K562 (cell line): ENCODE results near the gene TNFRSF18. TPM values are rescaled to one million over a fixed set of nuclear protein-coding genes. Genes with fewer than 3 reads are reported as not detected.
A peak's percentile ranks its signal among the peaks of the same experiment; 100 is the strongest.

ENCODE experiments used
- ATAC-seq: fragments of 200-7000 bp; cut with Tn5 transposase; 3 replicates; pipeline ENCODE4 v1.9.1; 2020; ENCODE audit warnings: moderate library complexity
- BruUV-seq: library from RNA; stranded (reverse); fragments of 400-500 nt; replicated peaks from 2 replicates; lab custom pipeline; 2021; lab: Mats Ljungman, UMichigan
- CTCF ChIA-PET: fragments of 300-600 bp; formaldehyde crosslinking; extraction: SDS; loops from one replicate; lab custom pipeline; 2021; ENCODE audit warnings: low intra/inter-chr PET ratio; lab: Yijun Ruan, JAX
- POLR2A ChIA-PET: fragments of 300-600, 350-650 bp; sonication (Branson Sonifier 250); formaldehyde crosslinking; extraction: SDS; loops from one replicate; lab custom pipeline; 2021; ENCODE audit warnings: antibody characterized with exemption, inconsistent platforms; lab: Yijun Ruan, JAX
- DNase-seq, 4 experiments: peaks; one replicate each; pipeline versions ENCODE4 v3.0.0 to v3.0.0-alpha.2; 2011 to 2018; ENCODE audit warnings: low spot score in 3 of 4, mixed read lengths in 3 of 4; ENCODE audit errors: extremely low read depth in 1 of 4
- FAIRE-seq: peaks from 2 replicates; lab custom pipeline; 2011; peaks lifted over from hg19 to GRCh38; lab: Jason Lieb, UNC
- H2AFZ ChIP-seq: 2 replicates; pipeline ENCODE4 v1.6.0; 2011; ENCODE audit warnings: low read depth, low read length, control low read depth, inconsistent platforms
- H3K27ac ChIP-seq: fragments of 200-600 bp; 3 replicates; pipeline ENCODE4 v1.8.0; 2011; ENCODE audit warnings: low read depth, mild to moderate bottlenecking, control low read depth, inconsistent platforms, low read length, moderate library complexity, mixed read lengths; ENCODE audit errors: extremely low read depth
- H3K27me3 ChIP-seq, 2 experiments: fragments of 300-600 bp in 1 of 2; 2 replicates in 1 of 2; 3 replicates in 1 of 2; pipeline versions ENCODE4 v1.6.0 to v1.8.0; 2011; ENCODE audit warnings: inconsistent platforms in 2 of 2, low read length in 2 of 2, mild to moderate bottlenecking in 1 of 2, mixed read lengths in 1 of 2, moderate library complexity in 1 of 2; ENCODE audit not compliant: control insufficient read depth in 2 of 2, insufficient read depth in 2 of 2
- H3K36me3 ChIP-seq: fragments of 300-600 bp; 3 replicates; pipeline ENCODE4 v1.8.0; 2011; ENCODE audit warnings: mild to moderate bottlenecking, low read length, inconsistent platforms; ENCODE audit not compliant: control insufficient read depth, insufficient read depth
- H3K4me1 ChIP-seq, 2 experiments: fragments of 200-600 bp in 1 of 2; replicated peaks in 1 of 2; 2 replicates in 1 of 2; 3 replicates in 1 of 2; pipeline versions ENCODE4 v1.5.1 to v1.8.0; 2011; ENCODE audit warnings: inconsistent platforms in 2 of 2, low read length in 2 of 2, mild to moderate bottlenecking in 1 of 2, mixed read lengths in 1 of 2, moderate library complexity in 1 of 2; ENCODE audit not compliant: control insufficient read depth in 2 of 2, insufficient read depth in 2 of 2
- H3K4me2 ChIP-seq: 2 replicates; pipeline ENCODE4 v1.6.1; 2011; ENCODE audit warnings: low read length, control low read depth, inconsistent platforms, mixed read lengths; ENCODE audit not compliant: insufficient read depth
- H3K4me3 ChIP-seq: fragments of 200-600 bp; sonication (generic), shearing (Covaris generic); 2 replicates; pipeline ENCODE4 v1.5.1; 2016; ENCODE audit warnings: control low read depth, inconsistent platforms
- H3K79me2 ChIP-seq: fragments of 200-600 bp; 3 replicates; pipeline ENCODE4 v1.8.0; 2011; ENCODE audit warnings: low read length, inconsistent platforms; ENCODE audit not compliant: control insufficient read depth, insufficient read depth
- H3K9ac ChIP-seq, 2 experiments: 2 replicates each; pipeline versions ENCODE4 v1.6.0 to v1.6.1; 2011; ENCODE audit warnings: low read depth in 2 of 2, low read length in 2 of 2, control low read depth in 1 of 2, inconsistent platforms in 1 of 2, mild to moderate bottlenecking in 1 of 2, mixed read lengths in 1 of 2; ENCODE audit not compliant: insufficient read depth in 1 of 2
- H3K9me1 ChIP-seq: one replicate; pipeline ENCODE4 v1.6.0; 2011; ENCODE audit warnings: inconsistent platforms, mild to moderate bottlenecking, low read length, moderate library complexity; ENCODE audit not compliant: control insufficient read depth, insufficient read depth
- H3K9me3 ChIP-seq: replicated peaks from 2 replicates; pipeline ENCODE4 v1.5.1; 2011; ENCODE audit warnings: low read depth, low read length, inconsistent platforms; ENCODE audit not compliant: control insufficient read depth, insufficient read depth
- H4K20me1 ChIP-seq: replicated peaks from 2 replicates; pipeline ENCODE4 v1.6.1; 2011; ENCODE audit warnings: low read length, inconsistent platforms, mixed read lengths; ENCODE audit not compliant: control insufficient read depth, insufficient read depth
- POLR2G ChIP-seq: fragments of 200-400 bp; formaldehyde crosslinking; IDR thresholded peaks from 2 replicates; pipeline ENCODE4 v1.6.1; 2017; ENCODE audit warnings: low read depth, mild to moderate bottlenecking, antibody characterized with exemption, low read length, moderate library complexity
- RBFOX2 ChIP-seq: fragments of 200-400 bp; formaldehyde crosslinking; IDR thresholded peaks from 2 replicates; pipeline ENCODE4 v1.6.1; 2017; ENCODE audit warnings: low read depth, mild to moderate bottlenecking, low read length, moderate library complexity
- WGBS: fragments of 100-300 bp; shearing (Covaris generic); methylation state at CpG from one replicate; pipeline ENCODE4 v1.1.6; 2016; ENCODE audit warnings: low coverage, mixed read lengths; ENCODE audit not compliant: insufficient coverage; ENCODE audit errors: missing lambda C conversion rate; 5-methylcytosine and 5-hydroxymethylcytosine counted together
- in situ Hi-C: fragments of 300-500 bp; cut with MboI; formaldehyde crosslinking; loops from 4 replicates; pipeline ENCODE4 v1.15.0; 2018; ENCODE audit warnings: inconsistent platforms, mixed read lengths
- intact Hi-C: fragments of 100-400 bp; cut with micrococcal nuclease; formaldehyde crosslinking; loops from 2 replicates; pipeline ENCODE4 v1.14.2; 2022
- polyA plus RNA-seq, 8 experiments: library from polyadenylated mRNA; depleted of rRNA in 4 of 8; stranded (reverse) in 5 of 8; unstranded in 3 of 8; fragments of >200 nt; fragmentation: Nextera tagmentation in 2 of 8; fragmentation: Illumina TruSeq in 1 of 8; extraction: Ambion mirVana in 2 of 8; extraction: Trizol in 1 of 8; gene quantifications; 2 replicates each; pipeline versions ENCODE4 v1.2.1 to v1.2.3, GENCODE V29; 2011 to 2014; ENCODE audit warnings: inconsistent platforms in 1 of 8, missing spikeins in 1 of 8
- total RNA-seq, 7 experiments: library from RNA; depleted of rRNA in 6 of 7; stranded (reverse); fragments of >200 nt in 6 of 7; fragmentation: Illumina TruSeq in 2 of 7; extraction: Trizol in 2 of 7; gene quantifications; 2 replicates each; pipeline versions ENCODE4 v1.2.1 to v1.2.3, GENCODE V29; 2011 to 2021; ENCODE audit warnings: low replicate concordance in 1 of 7
- TF ChIP-seq, protein P1 (sequence below): IDR thresholded peaks from 3 replicates; pipeline ENCODE4 v1.6.1; 2011; ENCODE audit warnings: borderline replicate concordance, mild to moderate bottlenecking; ENCODE audit not compliant: insufficient read length, insufficient read depth

The TNFRSF18 gene
- total and polyA plus RNA-seq, 9 of the 15 experiments (the other 6 are each of a cell fraction or from before 2014, with no cell fraction given), result 0.24 to 0.27 TPM; not detected in 7

DNA sequence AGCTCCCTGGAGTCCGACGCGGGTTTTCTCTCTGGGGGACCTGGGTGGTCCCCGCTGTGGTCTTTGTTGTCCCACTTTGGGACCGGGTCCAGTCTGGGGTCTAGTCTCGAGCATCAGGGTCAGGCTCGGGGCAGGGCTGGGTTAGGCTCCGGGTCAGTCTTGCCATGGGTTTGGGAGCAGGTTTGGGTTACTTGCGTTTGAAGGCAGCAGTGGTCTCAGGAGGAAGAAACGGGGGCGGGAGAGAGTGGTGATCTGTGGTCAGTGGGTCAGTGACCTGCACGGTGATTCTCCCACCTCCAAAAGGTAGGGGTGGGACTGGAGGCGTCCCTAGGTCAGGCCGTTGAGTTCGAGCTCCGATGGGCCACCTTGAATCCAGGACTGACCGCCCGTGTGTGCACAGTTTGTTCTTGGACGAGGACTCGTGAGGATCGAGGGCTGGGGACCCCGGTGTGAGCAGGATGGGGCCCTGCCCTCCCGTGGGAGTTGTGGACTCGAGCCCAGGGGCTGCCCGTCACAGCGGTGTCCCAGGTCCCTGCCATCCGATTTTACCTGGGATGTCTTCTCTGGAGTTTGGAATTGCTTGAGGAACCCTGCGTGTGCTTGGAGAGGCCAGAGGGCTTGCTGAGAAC is 27.9 kb upstream of the TNFRSF18 start:
- no peak overlapping the region for H3K4me3 ChIP-seq
- H3K4me2 ChIP-seq, result no peak overlapping the region
- H3K9me3 ChIP-seq, result peaks cover 9% of the 10 kb centered on the region
- DNase-seq, result no peak
- no peak for FAIRE-seq
- no peak overlapping the region for H2AFZ ChIP-seq
- no peak for ATAC-seq
- ChIA-PET CTCF (no interaction called here), POLR2A (interaction anchor here (0.7 kb wide), 1 partner anchor 119 kb away, joined by 3 read pairs; the partner anchor contains the start of gene C1orf159)
- H3K27me3 ChIP-seq, result no peaks in the 10 kb centered on the region
- H4K20me1 ChIP-seq, result no peaks in the 10 kb centered on the region
- no peaks in the 10 kb centered on the region for H3K9me1 ChIP-seq
- TF ChIP-seq POLR2G (peak; percentile 53), RBFOX2 (peak; percentile 56)
- TF ChIP-seq, protein P1, sequence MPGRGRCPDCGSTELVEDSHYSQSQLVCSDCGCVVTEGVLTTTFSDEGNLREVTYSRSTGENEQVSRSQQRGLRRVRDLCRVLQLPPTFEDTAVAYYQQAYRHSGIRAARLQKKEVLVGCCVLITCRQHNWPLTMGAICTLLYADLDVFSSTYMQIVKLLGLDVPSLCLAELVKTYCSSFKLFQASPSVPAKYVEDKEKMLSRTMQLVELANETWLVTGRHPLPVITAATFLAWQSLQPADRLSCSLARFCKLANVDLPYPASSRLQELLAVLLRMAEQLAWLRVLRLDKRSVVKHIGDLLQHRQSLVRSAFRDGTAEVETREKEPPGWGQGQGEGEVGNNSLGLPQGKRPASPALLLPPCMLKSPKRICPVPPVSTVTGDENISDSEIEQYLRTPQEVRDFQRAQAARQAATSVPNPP, result no peak
- in situ Hi-C loops, result no loop called here
- peaks cover 6 to 86% of the 10 kb centered on the region in 2 experiments; a peak in 4 of 5 replicates for H3K4me1 ChIP-seq
- 87% methylated on average over 28 of the region's 28 CpGs for WGBS
- intact Hi-C loops, result loop anchor here (5.0 kb wide), 1 partner anchor 112 kb away; no protein-coding TSS in a partner anchor
- BruUV-seq, result no TSS peak
- H3K27ac ChIP-seq, result no peak overlapping the region
- peaks cover 24% of the 10 kb centered on the region; the same call in 2 of the 3 replicates for H3K36me3 ChIP-seq
- peaks cover 53% of the 10 kb centered on the region for H3K79me2 ChIP-seq
- H3K9ac ChIP-seq, result peak overlapping the region in 1 of 2 experiments; percentile 56; a peak in 2 of 4 replicates
